Sciatic nerve (tissue), 2 donors: ENCODE measurements around the gene PLLP. TPM values are rescaled to one million over a fixed set of nuclear protein-coding genes. Genes with fewer than 3 reads are reported as not detected.

ENCODE experiments used
- ATAC-seq: fragments of 200-7000 bp; cut with Tn5 transposase; one replicate; pipeline ENCODE4 v1.9.1; 2020; ENCODE audit warnings: mild to moderate bottlenecking, moderate library complexity
- DNase-seq: peaks from one replicate; pipeline ENCODE4 v3.0.0-alpha.2; 2020; ENCODE audit warnings: low spot score
- intact Hi-C: fragments of 100-400 bp; cut with DNase I; formaldehyde crosslinking; loops from one replicate; pipeline ENCODE4 v1.14.2; 2022
- total RNA-seq: library from RNA; stranded (reverse); fragmentation: NEBNext Ultra II Directional; extraction: Animal tissue kit (Norgen Biotek cat#: 25700); gene quantifications from one replicate; pipeline ENCODE4 v1.2.1, GENCODE V29; 2021
- donor health status: DM: no; HTN: no; CAD: no.
- donor health status: DM: no; HTN: no; CAD: no.

Gene PLLP, protein sequence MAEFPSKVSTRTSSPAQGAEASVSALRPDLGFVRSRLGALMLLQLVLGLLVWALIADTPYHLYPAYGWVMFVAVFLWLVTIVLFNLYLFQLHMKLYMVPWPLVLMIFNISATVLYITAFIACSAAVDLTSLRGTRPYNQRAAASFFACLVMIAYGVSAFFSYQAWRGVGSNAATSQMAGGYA
- total RNA-seq = 121 TPM

DNA sequence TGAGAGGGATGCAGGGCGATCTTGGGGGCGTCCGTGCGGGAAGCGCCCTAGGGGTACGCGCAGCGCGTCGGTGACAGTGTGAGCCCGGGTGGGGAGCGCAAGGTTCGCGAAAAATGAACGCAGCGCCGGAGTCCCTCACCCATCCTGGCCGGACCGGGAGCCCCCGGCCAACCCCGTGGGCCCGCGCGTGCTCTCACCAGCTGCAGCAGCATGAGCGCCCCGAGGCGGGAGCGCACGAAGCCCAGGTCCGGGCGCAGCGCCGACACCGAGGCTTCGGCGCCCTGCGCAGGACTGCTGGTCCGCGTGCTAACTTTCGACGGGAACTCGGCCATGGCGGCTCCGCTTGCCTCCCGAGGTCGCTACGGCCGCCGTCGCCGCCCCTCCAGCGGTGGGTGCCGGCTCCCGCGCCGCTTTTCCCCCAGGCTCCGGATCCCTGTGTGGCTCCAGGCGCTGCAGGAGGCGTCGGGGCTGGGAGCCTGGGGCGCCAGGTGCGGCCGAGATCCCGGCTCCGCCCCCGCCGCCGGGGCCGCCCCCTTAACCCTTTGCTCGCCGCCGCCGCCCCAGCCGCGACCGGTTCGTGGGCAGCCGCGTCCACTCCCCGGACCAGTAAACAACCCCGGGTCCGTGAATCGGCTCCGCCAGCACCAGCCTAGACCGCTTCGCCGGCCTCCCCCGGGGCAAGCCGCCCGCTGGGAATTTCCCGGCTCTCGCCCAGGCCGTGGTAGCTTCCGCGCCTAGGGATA, at the start of gene PLLP:
Gene PLLP (minus strand): TSS at position 464 of the 743 bp plus-strand sequence. CDS start 132 bp downstream, at position 332.
- ATAC-seq (peak; percentile 51), DNase-seq (no peak)
- intact Hi-C loops = no loop called here

DNA sequence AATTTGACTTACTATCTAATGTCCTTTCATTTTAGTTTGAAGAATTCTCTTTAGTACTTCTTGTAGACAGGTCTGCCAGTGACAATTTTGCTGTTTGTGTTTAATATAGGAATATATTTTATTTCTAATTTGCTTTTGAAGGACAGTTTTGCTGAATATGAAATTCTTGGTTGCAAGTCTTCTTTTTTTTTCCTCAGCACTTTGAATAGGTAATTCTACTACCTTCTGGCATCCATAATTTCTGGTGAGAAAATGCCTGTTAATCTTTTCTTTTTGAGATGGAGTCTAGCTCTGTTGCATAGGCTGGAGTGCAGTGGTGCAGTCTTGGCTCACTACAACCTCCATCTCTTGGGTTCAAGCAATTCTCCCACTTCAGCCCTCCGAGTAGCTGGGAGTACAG, 48.9 kb upstream of the PLLP start:
- DNase-seq (no peak), ATAC-seq (no peak)
- intact Hi-C loops = no loop called here

DNA sequence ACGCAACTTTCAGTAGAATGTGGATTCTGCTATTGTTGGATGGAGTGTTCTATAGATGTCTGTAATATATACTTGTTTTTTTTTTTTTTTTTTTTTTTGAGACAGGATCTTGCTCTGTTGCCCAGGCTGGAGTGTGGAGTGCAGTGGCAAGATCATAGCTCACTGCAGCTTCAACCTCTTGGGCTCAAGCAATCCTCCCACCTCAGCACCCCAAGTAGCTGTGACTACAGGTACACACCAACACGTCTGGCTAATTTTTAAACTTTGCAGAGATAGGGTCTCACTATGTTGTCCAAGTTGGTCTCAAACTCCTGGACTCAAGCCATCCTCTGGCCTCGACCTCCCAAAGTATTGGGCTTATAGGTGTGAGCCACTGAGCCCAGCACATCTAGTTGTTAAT, 46.9 kb upstream of the PLLP start:
- intact Hi-C loops = no loop called here
- no peak for DNase-seq
- no peak for ATAC-seq

DNA sequence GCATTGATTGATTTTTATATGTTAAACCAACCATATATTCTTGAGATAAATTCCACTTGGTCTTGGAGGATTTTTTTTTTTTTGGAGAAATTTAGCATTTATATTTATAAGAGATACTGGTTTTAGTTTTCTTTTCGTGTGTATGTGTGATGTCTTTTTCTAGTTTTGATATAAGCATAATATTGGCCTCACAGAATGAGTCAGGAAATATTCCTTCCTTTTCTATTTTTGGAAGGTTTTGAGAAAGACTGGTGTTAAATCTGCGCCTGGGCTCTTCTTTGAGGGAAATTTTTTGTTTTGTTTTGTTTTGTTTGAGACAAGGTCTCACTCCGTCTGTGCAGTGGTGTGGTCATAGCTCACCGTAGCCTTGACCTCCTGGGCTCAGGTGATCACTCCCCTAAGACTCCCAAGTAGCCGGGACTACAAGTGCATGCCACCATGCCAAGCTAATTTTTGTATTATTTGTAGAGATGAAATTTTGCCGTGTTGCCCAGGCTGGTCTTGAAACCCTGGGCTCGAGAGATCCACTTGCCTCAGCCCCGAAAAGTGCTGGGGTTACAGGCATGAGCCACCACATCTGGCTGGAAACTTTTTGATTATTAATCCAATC, 45.4 kb upstream of the PLLP start:
- no peak for ATAC-seq
- intact Hi-C loops = no loop called here
- DNase-seq = no peak

DNA sequence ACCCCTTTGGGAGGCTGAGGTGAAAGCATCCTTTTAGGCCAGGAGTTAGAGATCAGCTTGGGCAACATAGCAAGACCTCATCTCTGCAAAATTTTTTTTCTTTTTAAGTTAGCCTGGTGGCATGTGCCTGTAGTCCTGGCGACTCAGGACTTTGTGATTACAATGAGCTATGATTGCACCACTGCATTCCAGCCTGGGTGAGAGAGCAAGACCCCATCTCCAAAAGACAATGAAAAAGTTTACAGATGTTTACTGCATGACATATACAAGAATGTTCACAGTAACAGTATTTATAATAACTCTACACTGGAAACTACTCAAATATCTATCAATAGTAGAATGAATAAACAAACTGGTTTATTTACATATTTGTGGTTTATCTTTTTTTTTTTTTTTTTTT, 41.0 kb upstream of the PLLP start:
- DNase-seq = no peak
- no peak for ATAC-seq
- intact Hi-C loops = no loop called here

DNA sequence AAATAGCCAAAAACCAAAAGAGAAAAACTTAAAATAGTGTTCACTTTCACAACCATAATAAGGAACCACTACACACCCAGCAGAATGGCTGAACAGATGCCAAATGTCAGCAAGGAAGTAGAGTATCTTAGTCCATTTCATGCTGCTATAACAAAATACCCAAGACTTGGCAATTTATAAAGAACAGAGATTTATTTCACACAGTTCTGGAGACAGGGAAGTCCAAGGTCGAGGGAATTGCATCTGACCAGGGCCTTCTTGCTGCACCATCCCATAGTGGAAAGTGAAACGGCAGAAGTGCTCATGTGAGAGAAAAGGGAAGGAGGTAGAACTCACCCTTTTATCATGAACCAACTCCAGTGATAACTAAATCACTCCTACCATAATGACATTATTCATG, 40.3 kb upstream of the PLLP start:
- intact Hi-C loops = no loop called here
- ATAC-seq = no peak
- no peak for DNase-seq

DNA sequence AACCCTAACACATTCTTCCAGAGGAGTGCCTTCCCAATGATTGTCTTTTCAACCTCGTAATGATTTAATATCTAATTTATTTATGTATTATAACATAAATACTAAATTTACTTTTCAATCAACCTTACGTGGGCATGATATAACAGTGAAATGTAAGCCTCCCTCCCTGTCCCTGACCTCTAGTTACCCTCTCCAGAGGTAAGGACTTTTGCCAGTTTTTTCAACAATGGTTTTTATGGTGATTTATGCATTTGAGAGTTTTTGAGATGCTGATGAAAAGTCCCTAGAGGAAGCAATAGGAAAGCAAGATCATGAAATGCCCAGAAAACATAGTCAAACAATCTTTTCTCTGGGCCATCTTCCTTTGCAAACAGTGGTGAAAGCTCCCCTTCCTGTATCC, 35.2 kb upstream of the PLLP start:
- ATAC-seq (no peak), DNase-seq (no peak)
- intact Hi-C loops = no loop called here

DNA sequence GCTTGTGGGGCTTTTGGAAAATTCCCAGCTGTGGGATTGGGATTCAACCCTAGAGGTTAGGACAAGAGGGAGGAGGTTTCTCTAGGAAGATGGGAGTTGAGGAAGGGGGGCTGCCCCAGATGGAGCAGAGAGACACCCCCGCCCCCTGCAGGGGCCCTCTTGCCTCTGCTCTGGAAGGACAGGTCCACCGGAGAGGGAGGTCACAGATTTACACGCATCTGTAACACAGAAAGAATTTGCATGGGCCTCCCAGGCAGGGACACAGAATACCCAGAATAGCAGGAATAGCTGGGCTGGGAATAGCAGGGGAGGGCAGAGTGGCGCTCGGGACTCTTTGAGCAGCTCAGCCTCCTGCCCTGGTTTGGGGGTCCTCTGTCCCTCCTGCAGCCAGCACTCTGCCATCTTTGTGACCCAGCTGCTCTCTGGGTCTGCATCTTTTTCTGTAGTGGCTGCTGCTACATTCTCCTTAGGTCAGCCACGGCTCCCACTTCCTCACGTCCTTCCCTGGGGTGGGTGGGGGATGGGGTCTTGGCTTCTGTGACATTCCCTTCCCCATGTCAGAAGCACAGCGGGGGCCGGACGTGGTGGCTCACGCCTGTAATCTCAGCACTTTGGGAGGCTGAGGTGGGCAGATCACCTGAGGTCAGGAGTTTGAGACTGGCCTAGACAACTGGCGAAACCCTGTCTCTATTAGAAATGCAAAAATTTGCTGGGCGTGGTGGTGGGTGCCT, 33.9 kb upstream of the PLLP start:
- intact Hi-C loops = no loop called here
- ATAC-seq (no peak), DNase-seq (peak; percentile 18)

DNA sequence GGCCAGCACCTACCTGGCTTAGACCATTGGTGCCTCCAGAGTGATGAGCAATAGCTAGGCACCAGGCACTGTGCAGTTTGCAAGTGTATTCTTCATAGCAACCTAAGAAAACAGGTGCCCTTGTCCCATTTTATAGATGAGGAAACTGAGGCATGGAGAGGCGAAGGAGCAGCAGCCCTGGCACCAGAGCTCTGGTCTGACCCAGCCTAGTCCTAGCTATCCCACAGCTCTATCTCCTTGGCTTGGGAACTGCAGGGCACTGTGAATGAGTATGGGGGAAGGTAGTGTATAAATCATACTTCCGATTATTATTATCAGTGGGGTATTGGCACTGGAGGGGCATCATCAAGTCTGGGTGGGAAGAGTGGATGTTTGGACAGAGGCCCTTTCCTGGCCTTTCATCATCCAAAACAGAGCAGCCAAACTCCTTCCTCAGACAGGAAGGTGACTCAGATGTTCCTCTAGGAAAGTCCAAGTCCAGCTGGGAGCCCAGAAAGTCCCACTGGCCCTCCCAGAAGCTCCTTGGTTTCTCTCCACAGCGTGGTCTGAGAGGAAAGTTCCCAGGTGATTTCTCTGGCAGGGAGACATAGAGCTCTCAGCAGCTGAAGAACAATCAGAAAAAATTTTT, 32.0 kb upstream of the PLLP start:
- DNase-seq (no peak), ATAC-seq (peak; percentile 81)
- intact Hi-C loops = no loop called here

DNA sequence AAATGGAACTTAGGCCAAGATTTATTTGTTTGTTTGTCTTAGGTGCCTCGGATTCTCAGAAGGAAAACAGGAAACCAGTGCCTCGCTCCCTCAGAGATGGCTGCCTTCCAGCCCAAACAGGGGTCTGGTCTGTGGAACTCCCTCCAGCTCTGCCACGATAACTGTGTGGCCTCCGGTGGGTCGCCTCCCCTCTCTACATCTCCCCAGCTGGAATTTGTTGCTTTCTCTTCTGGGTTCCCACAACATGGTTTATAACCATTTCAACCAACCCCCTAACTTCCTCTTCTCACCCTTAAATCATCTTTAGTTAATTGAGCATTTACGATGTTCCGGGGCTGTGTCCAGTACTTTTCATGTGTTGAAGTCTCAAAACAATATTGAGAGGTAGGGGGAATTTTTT, 30.9 kb upstream of the PLLP start:
- intact Hi-C loops = no loop called here
- DNase-seq = no peak

DNA sequence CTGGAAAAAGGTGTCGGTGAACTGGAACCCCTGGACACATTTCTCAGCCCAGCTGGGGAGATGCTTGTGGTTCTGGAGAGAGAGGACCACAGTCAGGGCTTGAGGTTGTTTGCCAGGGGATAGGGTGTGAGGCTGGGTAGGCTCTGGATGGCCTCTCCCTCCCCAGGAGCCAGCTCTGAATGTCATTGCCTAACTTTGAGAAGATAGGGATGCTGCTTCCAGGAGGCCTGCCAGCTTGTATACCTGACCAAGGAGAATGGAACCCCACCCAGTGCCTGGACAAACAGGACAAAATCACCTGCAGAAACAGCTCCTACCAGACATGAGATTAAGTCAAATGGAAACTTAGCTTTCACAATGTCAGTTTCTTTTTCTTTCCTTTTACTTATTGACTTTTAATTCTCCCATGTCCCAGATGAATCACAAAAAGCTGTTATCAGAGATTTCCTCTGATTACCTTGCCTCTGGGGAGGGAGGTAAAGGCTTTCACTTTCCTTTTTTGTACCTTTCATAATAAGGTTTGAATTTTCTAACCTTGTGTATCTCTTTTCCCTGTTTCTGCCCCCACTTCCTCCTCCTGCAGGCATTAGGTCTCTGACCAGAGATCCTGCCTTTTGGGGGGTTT, 29.8 kb upstream of the PLLP start:
- no peak for ATAC-seq
- intact Hi-C loops = no loop called here
- DNase-seq = no peak

More for the DNA sequence above, 30.9 kb upstream of the PLLP start:
- no peak for ATAC-seq

DNA sequence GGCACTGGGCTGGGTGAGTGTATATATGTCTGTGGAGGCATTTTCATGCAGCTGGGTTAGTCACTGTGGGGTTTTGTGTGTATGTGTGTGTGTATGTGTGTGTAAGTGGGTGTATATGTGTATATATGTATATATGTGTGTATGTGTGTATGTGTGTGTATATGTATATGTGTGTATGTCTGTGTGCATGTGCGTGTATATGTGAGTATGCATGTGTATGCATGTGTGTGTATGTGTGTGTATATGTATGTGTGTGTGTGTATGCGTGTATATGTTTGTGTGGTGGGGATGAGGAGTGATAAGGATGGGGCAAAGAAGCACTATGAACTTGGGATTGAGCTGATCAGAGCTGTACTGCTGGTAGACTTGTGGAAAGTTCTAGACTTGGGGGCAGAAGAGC, 29.0 kb upstream of the PLLP start:
- intact Hi-C loops = no loop called here
- no peak for ATAC-seq
- no peak for DNase-seq

DNA sequence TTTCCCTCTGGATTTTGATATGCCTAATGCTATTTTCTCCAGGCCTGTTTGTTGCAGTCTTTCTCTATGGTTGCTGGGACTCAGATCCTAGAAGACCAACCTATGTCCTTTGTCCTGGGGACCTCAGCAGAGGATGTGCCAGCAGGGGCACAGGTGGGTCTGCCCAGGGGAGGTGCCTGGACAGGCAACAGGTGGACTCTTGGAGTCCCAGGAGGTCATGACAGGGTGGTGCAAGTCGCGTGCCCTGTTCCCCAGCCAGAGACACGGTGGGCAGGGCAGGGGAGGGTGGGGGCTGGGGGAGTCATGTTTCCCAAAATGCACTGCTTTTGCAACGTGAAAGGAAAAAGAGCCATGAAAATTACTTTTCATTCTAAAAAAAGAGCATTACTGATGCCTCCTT, 26.3 kb upstream of the PLLP start:
- intact Hi-C loops = no loop called here
- ATAC-seq (no peak), DNase-seq (peak; percentile 40)

DNA sequence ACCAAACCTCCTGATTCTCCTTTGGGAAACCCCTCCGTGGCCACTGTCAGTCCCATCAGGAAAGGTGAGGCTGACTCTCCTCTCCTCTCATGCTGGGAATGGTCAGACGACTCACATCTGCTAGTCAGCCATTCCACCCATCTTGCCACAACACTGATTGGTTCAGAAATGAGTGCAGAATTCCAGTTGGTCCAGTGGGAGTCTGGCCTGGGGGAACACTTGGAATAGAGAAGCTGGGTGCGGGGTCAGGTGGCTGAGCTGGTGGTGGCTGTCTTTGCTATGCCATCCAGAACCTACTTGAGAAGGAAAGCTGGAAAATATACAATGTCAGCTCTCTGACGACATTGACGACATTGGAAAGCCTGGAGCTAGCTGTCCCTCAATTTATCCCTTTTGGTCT, 23.6 kb upstream of the PLLP start:
- ATAC-seq (no peak), DNase-seq (peak; percentile 10)
- intact Hi-C loops = no loop called here

DNA sequence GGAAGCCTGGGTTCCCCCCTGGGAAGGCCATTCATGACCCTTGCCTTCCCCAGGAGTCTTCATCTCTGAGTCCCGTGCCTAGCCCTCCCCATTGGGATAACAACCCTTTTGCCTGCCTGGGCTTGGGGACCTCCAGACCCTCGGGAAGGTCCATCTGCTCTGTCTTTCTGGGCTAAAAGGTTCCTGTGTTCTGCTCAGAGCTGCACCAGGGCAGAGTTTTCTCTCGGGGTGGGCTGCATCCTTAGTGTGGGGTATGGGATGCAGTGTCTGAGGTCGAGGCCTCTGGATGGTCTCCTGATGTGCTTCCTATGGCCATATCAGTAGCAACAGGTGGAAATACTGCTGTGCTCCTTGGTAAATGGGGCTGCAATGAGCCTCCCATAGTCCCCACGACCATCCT, 22.9 kb upstream of the PLLP start:
- peak; percentile 15 for DNase-seq
- intact Hi-C loops = no loop called here
- no peak for ATAC-seq

DNA sequence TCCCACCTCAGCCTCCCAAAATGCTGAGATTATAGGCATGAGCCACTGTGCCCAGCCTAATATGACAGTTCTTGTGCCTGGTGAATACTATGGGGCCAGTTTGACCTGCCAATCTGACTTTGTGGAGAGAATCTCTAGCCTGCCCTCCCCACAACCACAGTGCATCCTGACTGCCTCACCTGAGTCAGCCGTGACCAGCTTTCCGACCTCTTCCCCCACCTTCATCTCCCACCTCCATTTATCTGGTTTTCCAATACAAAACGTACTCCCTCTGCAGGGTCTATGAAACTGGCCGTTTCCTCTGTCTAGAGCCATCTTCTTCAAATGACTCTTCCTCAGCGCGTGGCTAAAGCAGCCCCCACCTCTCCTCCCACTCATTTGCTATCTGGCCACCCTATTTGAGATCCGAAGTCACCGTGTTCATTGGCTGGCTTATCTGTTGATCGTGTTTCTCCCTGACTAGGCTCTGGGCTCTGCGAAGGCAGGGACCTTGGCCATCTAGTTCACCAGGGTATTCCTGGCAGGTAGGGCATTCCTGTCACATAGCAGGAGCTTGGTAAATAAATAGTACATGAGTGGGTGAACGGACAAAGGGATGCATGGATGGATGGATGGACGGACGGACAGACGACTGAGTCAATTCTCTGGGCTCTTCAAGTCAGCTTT, 22.3 kb upstream of the PLLP start:
- intact Hi-C loops = no loop called here
- DNase-seq = peak; percentile 14
- no peak for ATAC-seq

DNA sequence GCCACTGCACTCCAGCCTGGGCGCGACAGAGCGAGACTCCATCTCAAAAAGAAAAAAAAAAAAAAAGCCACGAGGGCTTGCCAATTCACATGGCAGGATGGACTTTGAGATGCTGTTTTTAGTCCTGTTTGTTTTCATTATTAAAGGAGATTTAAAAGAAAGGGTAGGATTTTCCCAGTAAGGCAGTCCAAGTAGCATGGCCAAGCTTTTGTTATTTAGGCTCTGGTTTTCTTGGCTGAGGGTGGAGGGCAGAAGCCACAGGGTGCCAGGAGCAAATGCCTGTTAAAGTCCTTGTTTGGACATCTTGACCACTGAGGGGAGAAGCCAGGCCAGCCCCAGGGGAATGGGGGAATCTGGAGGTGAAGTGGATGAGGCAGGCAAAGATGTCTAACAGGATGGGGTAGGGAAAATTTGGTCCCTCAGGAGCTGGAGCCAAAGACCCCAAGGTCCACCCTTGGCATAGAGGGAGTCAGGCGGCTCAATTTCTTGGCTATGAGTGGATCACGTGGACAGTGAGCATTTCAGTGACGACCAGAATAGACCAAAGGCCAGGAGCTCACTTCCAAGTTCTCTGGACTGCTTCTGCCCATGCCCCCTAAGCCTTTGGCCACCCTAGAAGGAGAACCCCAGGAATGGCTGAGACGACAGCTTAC, 20.8 kb upstream of the PLLP start:
- peak; percentile 63 for ATAC-seq
- intact Hi-C loops = no loop called here
- DNase-seq = peak; percentile 71
